H9 (cell line): ENCODE data around the gene SLC39A8. TPM values are rescaled to one million over a fixed set of nuclear protein-coding genes. Genes with fewer than 3 reads are reported as not detected.

ENCODE experiments used
- DNase-seq: peaks from one replicate; pipeline ENCODE4 v3.0.0-alpha.2; 2017
- H2AFZ ChIP-seq: one replicate; pipeline ENCODE4 v1.6.1; 2013; ENCODE audit warnings: mild to moderate bottlenecking, low read length, control low read depth, moderate library complexity
- H2AK5ac ChIP-seq: 2 replicates; pipeline ENCODE4 v1.6.1; 2013; ENCODE audit warnings: low read length, control low read depth, mixed read lengths; ENCODE audit not compliant: insufficient read length
- H2BK120ac ChIP-seq: one replicate; pipeline ENCODE4 v1.6.1; 2013; ENCODE audit warnings: low read depth, mild to moderate bottlenecking, low read length, control low read depth, inconsistent platforms; ENCODE audit not compliant: poor library complexity, severe bottlenecking
- H2BK12ac ChIP-seq: 2 replicates; pipeline ENCODE4 v1.6.1; 2013; ENCODE audit warnings: low read length, control low read depth, mixed read lengths, low read depth; ENCODE audit not compliant: insufficient read length
- H2BK15ac ChIP-seq: 2 replicates; pipeline ENCODE4 v1.6.1; 2013; ENCODE audit warnings: low read depth, low read length, control low read depth
- H2BK20ac ChIP-seq: one replicate; pipeline ENCODE4 v1.6.1; 2013; ENCODE audit warnings: low read depth, mild to moderate bottlenecking, low read length, control low read depth, inconsistent platforms; ENCODE audit not compliant: poor library complexity, severe bottlenecking
- H2BK5ac ChIP-seq: 2 replicates; pipeline ENCODE4 v1.6.1; 2013; ENCODE audit warnings: low read length, control low read depth, mixed read lengths; ENCODE audit not compliant: insufficient read length
- H3K14ac ChIP-seq: 2 replicates; pipeline ENCODE4 v1.6.1; 2013; ENCODE audit warnings: low read length, control low read depth; ENCODE audit not compliant: insufficient read depth
- H3K18ac ChIP-seq: 2 replicates; pipeline ENCODE4 v1.6.1; 2013; ENCODE audit warnings: low read depth, mild to moderate bottlenecking, mixed read lengths, low read length, control low read depth; ENCODE audit not compliant: insufficient read length
- H3K23ac ChIP-seq: 2 replicates; pipeline ENCODE4 v1.6.1; 2013; ENCODE audit warnings: low read length, control low read depth, mixed read lengths, low read depth; ENCODE audit not compliant: insufficient read length
- H3K23me2 ChIP-seq: 2 replicates; pipeline ENCODE4 v1.6.1; 2013; ENCODE audit warnings: low read depth, mild to moderate bottlenecking, mixed read lengths, low read length, control low read depth; ENCODE audit not compliant: insufficient read length, poor library complexity, severe bottlenecking
- H3K27ac ChIP-seq: 2 replicates; pipeline ENCODE4 v1.5.1; 2013; ENCODE audit warnings: low read length, control low read depth, mixed read lengths, low read depth; ENCODE audit not compliant: insufficient read length
- H3K27me3 ChIP-seq: 2 replicates; pipeline ENCODE4 v1.6.1; 2013; ENCODE audit warnings: low read length, control low read depth, inconsistent platforms; ENCODE audit not compliant: insufficient read depth
- H3K4ac ChIP-seq: 2 replicates; pipeline ENCODE4 v1.6.1; 2013; ENCODE audit warnings: low read depth, mild to moderate bottlenecking, control low read depth, inconsistent platforms, low read length, moderate library complexity
- H3K4me1 ChIP-seq: 2 replicates; pipeline ENCODE4 v1.6.1; 2013; ENCODE audit warnings: low read length, control low read depth, inconsistent platforms; ENCODE audit not compliant: insufficient read depth
- H3K4me2 ChIP-seq: 2 replicates; pipeline ENCODE4 v1.6.1; 2013; ENCODE audit warnings: low read length, control low read depth, mixed read lengths; ENCODE audit not compliant: insufficient read length, insufficient read depth
- H3K56ac ChIP-seq: 2 replicates; pipeline ENCODE4 v1.6.1; 2013; ENCODE audit warnings: low read depth, mild to moderate bottlenecking, mixed read lengths, low read length, control low read depth; ENCODE audit not compliant: insufficient read length
- H3K79me1 ChIP-seq: 2 replicates; pipeline ENCODE4 v1.6.1; 2013; ENCODE audit warnings: low read depth, mild to moderate bottlenecking, moderate library complexity, low read length, control low read depth, inconsistent platforms; ENCODE audit not compliant: insufficient read depth, poor library complexity, severe bottlenecking
- H3K79me2 ChIP-seq: 2 replicates; pipeline ENCODE4 v1.6.1; 2013; ENCODE audit warnings: low read length, control low read depth, inconsistent platforms; ENCODE audit not compliant: insufficient read depth
- H3K9ac ChIP-seq: 2 replicates; pipeline ENCODE4 v1.6.1; 2013; ENCODE audit warnings: low read length, control low read depth, mixed read lengths; ENCODE audit not compliant: insufficient read length; ENCODE audit errors: extremely low read depth
- H3K9me3 ChIP-seq: one replicate; pipeline ENCODE4 v1.6.1; 2013; ENCODE audit warnings: low read depth, low read length, inconsistent platforms; ENCODE audit not compliant: control insufficient read depth
- H3T11ph ChIP-seq: one replicate; pipeline ENCODE4 v1.6.1; 2013; ENCODE audit warnings: mild to moderate bottlenecking, low read length, control low read depth, inconsistent platforms
- H4K20me1 ChIP-seq: one replicate; pipeline ENCODE4 v1.6.1; 2013; ENCODE audit not compliant: control insufficient read depth, insufficient read length, insufficient read depth
- H4K5ac ChIP-seq: 2 replicates; pipeline ENCODE4 v1.6.1; 2013; ENCODE audit warnings: low read depth, mild to moderate bottlenecking, mixed read lengths, low read length, control low read depth; ENCODE audit not compliant: insufficient read length
- H4K8ac ChIP-seq: replicated peaks from 2 replicates; pipeline ENCODE4 v1.6.1; 2013; ENCODE audit warnings: low read length, control low read depth, mixed read lengths, low read depth; ENCODE audit not compliant: insufficient read length
- H4K91ac ChIP-seq: 2 replicates; pipeline ENCODE4 v1.6.1; 2013; ENCODE audit warnings: low read depth, mild to moderate bottlenecking, moderate library complexity, mixed read lengths, low read length, control low read depth; ENCODE audit not compliant: insufficient read length
- H3K27ac Mint-ChIP-seq, 3 experiments: 2 replicates in 2 of 3; 3 replicates in 1 of 3; pipeline ENCODE4 v1.8.0; 2020 to 2021; ENCODE audit warnings: mixed read lengths in 3 of 3, mild to moderate bottlenecking in 1 of 3, moderate library complexity in 1 of 3
- H3K27me3 Mint-ChIP-seq: 2 replicates; pipeline ENCODE4 v1.8.0; 2021; ENCODE audit warnings: low read depth, mild to moderate bottlenecking, moderate library complexity, mixed read lengths
- H3K36me3 Mint-ChIP-seq, 3 experiments: 2 replicates in 2 of 3; 3 replicates in 1 of 3; pipeline ENCODE4 v1.8.0; 2020 to 2021; ENCODE audit warnings: low read depth in 3 of 3, mixed read lengths in 3 of 3; ENCODE audit not compliant: insufficient read depth in 1 of 3
- H3K4me1 Mint-ChIP-seq, 2 experiments: 2 replicates each; pipeline ENCODE4 v1.8.0; 2020; ENCODE audit warnings: mixed read lengths in 2 of 2
- H3K4me3 Mint-ChIP-seq, 2 experiments: 2 replicates in 1 of 2; 3 replicates in 1 of 2; pipeline ENCODE4 v1.8.0; 2020 to 2021; ENCODE audit warnings: mild to moderate bottlenecking in 2 of 2, mixed read lengths in 2 of 2, moderate library complexity in 1 of 2
- H3K9me3 Mint-ChIP-seq, 2 experiments: 2 replicates in 1 of 2; 3 replicates in 1 of 2; pipeline ENCODE4 v1.8.0; 2020; ENCODE audit warnings: mild to moderate bottlenecking in 2 of 2, mixed read lengths in 2 of 2, moderate library complexity in 1 of 2
- CTCF ChIP-seq: fragments of 200-600 bp; sonication (generic); conservative IDR thresholded peaks from 3 replicates; pipeline ENCODE4 v1.8.0; 2021; ENCODE audit warnings: antibody characterized with exemption, mild to moderate bottlenecking
- WGBS: extraction: QIAGEN DNeasy Blood & Tissue Kit; methylation state at CpG from one replicate; pipeline ENCODE4 v1.1.7; 2013; ENCODE audit warnings: missing lambda C conversion rate, low lambda C conversion rate, mixed read lengths; ENCODE audit not compliant: insufficient read length; ENCODE audit errors: extremely low coverage; 5-methylcytosine and 5-hydroxymethylcytosine counted together
- total RNA-seq: library from RNA; stranded (reverse); gene quantifications from 2 replicates; pipeline ENCODE4 v1.2.1, GENCODE V29; 2021

Gene SLC39A8
- total RNA-seq, 1 experiment from 2014 or later: 11.0 TPM

DNA sequence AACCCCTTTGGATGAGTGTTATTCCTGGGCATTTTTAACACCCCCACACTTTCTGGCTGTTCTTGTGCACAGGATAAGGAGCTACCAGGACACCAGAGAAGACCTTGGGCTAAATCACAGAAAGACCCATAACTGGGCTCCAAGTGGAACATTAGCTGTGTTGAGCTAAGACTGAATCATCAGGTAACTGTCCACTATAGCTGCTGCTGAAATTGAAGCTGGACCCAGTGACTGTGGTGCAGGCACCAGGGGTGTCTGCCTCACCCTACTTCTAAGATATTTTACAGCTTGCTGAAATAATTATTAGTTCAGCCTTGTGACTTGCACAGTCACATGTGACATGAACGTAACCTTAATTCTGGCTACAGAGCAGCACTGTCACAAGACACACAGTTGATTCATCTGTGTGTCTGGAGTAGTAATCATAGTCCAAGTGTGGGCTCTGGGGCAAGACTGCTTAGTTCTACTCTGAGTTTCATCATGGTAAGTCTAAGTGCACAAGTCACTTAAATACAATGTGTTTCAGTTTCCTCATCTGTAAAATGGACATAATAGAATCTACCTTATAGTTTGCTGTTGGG lies 127.4 kb downstream of the SLC39A8 start:
- Histone ChIP-seq H2BK5ac (no peak overlapping the region), H3K56ac (no peak overlapping the region), H3K23ac (no peak overlapping the region), H3K18ac (no peak overlapping the region), H3K27ac (no peak overlapping the region), H3K79me1 (no peaks in the 10 kb centered on the region), H3K14ac (no peak overlapping the region), H3K9me3 (no peaks in the 10 kb centered on the region), H3K79me2 (no peaks in the 10 kb centered on the region), H4K20me1 (no peaks in the 10 kb centered on the region), H3K4me2 (no peak overlapping the region), H3K4me1 (no peaks in the 10 kb centered on the region; the same call in 1 of the 2 replicates), H2AK5ac (no peak overlapping the region), H3K23me2 (no peaks in the 10 kb centered on the region), H4K5ac (no peak overlapping the region), H4K91ac (no peak overlapping the region), H2BK15ac (no peak overlapping the region), H2AFZ (no peak overlapping the region), H2BK120ac (no peak overlapping the region), H2BK20ac (no peak overlapping the region), H3K9ac (no peak overlapping the region), H3T11ph (no peak overlapping the region), H4K8ac (no peak overlapping the region), H3K27me3 (no peaks in the 10 kb centered on the region), H2BK12ac (no peak overlapping the region), H3K4ac (no peak overlapping the region)
- no peak overlapping the region for H3K4me3 Mint-ChIP-seq
- peaks cover 0 to 3% of the 10 kb centered on the region in 2 experiments; a peak in 2 of 5 replicates for H3K9me3 Mint-ChIP-seq
- no peak overlapping the region for H3K27ac Mint-ChIP-seq
- no peak for DNase-seq
- H3K27me3 Mint-ChIP-seq: no peaks in the 10 kb centered on the region
- H3K4me1 Mint-ChIP-seq: peaks cover 17 to 31% of the 10 kb centered on the region in 2 experiments
- no peak for TF ChIP-seq CTCF
- no CpG with 5 or more reads among the region's 1 CpG for WGBS
- H3K36me3 Mint-ChIP-seq: no peaks in the 10 kb centered on the region
